ENCODE results near the gene PPP2CA. TPM values are rescaled to one million over a fixed set of nuclear protein-coding genes. Genes with fewer than 3 reads are reported as not detected.

Gene PPP2CA
- total and polyA plus RNA-seq, 10 of the 15 experiments (the other 5 are each of a cell fraction or from before 2014, with no cell fraction given) = 18.6 to 385 (median 134) TPM

DNA sequence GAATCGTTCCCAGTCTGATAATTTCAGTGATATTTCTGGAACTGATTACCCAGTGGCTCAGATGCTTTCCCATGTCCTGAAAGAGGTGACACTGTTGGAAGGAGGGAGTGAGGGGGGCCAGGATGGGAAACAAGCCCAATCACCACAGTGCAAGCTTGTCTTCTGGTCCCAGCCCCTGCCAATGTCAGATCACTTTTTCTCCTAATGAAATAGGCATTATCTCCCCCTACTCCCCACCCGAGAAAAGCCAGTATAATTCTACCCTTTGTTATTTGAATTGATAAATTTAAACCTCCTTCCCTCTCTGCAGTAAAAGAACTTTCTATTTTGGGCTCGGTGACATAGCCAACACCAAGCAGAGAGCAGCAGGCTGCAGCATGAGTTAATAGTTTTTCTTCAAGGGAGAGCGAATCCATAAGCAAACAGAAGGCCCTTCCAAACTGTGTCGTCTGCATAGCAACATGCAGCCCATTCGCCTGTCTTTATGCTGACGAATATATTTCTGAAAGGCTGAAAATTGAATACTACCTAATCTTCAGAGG lies 14.6 kb upstream of the PPP2CA start:
- BruUV-seq (replicated peaks) = no TSS peak
- ChIA-PET SMC1A (ENCODE audit: uncharacterized antibody, unreplicated experiment) (no interaction called here), CTCF (interaction anchor here (1.2 kb wide), 1 partner anchor 33 kb away, joined by 3 read pairs; no protein-coding TSS in a partner anchor), RAD21 (ENCODE audit: unreplicated experiment) (no interaction called here), POLR2A (no interaction called here)
- Histone ChIP-seq H3K27ac (ENCODE audit: control insufficient read depth, insufficient read depth) (no peak overlapping the region), H4K20me1 (ENCODE audit: control insufficient read depth, insufficient read depth) (no peaks in the 10 kb centered on the region), H3K27me3 (replicated peaks in 1 of 2; ENCODE audit: control insufficient read depth in 2 of 2, insufficient read depth in 2 of 2, low read length in 1 of 2) (no peaks in the 10 kb centered on the region), H2AFZ (ENCODE audit: control insufficient read depth, low read depth, low read length) (no peak overlapping the region), H3K9me3 (replicated peaks; ENCODE audit: control insufficient read depth, insufficient read depth, low read length) (no peaks in the 10 kb centered on the region), H3K4me2 (ENCODE audit: control insufficient read depth, insufficient read depth) (no peak overlapping the region), H3K4me1 (ENCODE audit: control insufficient read depth, insufficient read depth, low read length) (no peaks in the 10 kb centered on the region), H3K9ac (ENCODE audit: control insufficient read depth, insufficient read depth, low read length) (no peak overlapping the region), H3K36me3 (ENCODE audit: control insufficient read depth in 2 of 2, insufficient read depth in 2 of 2, low read length in 1 of 2) (no peaks in the 10 kb centered on the region), H3K79me2 (ENCODE audit: control insufficient read depth, insufficient read depth, low read length) (no peaks in the 10 kb centered on the region), H3K4me3 (no peak overlapping the region)
- intact Hi-C loops (cut with micrococcal nuclease; ENCODE audit: unreplicated experiment) = no loop called here
- 11% methylated on average over 7 of the region's 7 CpGs for WGBS (ENCODE audit: insufficient coverage, insufficient replicate concordance, low lambda C conversion rate, missing lambda C conversion rate)
- DNase-seq (ENCODE audit: low read depth, low spot score) = no peak
- ATAC-seq = no peak; the same call in 2 of the 3 replicates
- in situ Hi-C loops (cut with MboI) = no loop called here
- no peak for FAIRE-seq
- TF ChIP-seq RFX5 (IDR thresholded peaks at IDR 0.05; ENCODE audit: low read depth, low read length) = peak; percentile 91
- no peak for TF ChIP-seq CHD1 (IDR thresholded peaks at IDR 0.05; ENCODE audit: low read depth, low read length)
- peak; percentile 13; the same call in 1 of the 2 replicates for TF ChIP-seq NFIC (IDR thresholded peaks at IDR 0.05; ENCODE audit: low read depth, low read length)
- TF ChIP-seq CREM (IDR thresholded peaks at IDR 0.05; ENCODE audit: low read depth) = peak; percentile 61; the same call in 1 of the 2 replicates
- peak; percentile 58 for TF ChIP-seq CREB1 (IDR thresholded peaks at IDR 0.05; ENCODE audit: low read depth)

DNA sequence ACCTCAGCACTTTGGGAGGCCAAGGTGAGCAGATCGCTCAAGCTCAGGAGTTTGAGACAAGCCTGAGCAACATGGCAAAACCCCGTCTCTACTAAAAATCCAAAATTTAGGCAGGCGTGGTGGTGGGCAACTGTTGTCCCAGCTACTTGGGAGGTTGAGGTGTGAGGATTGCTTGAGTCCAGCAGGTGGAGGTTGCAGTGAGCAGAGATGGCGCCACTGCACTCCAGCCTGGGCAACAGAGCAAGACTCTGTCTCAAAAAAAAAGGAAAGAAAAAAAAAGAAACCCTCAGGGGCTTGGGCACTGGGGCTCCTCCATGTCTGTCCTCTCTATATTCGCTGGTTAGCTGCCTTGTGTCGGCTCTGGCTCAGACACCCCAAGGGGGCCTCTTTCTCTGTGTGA lies 10.9 kb upstream of the PPP2CA start:
- in situ Hi-C loops (cut with MboI) = no loop called here
- no TSS peak for BruUV-seq (replicated peaks)
- no peak for TF ChIP-seq IRF4 (IDR thresholded peaks at IDR 0.05; ENCODE audit: low read depth, low read length)
- no peak for TF ChIP-seq BACH1 (IDR thresholded peaks at IDR 0.05; ENCODE audit: borderline replicate concordance)
- no peak for TF ChIP-seq STAT3 (IDR thresholded peaks at IDR 0.05; ENCODE audit: low read depth, low read length)
- no peak for TF ChIP-seq NBN (IDR thresholded peaks at IDR 0.05)
- TF ChIP-seq, protein P1, sequence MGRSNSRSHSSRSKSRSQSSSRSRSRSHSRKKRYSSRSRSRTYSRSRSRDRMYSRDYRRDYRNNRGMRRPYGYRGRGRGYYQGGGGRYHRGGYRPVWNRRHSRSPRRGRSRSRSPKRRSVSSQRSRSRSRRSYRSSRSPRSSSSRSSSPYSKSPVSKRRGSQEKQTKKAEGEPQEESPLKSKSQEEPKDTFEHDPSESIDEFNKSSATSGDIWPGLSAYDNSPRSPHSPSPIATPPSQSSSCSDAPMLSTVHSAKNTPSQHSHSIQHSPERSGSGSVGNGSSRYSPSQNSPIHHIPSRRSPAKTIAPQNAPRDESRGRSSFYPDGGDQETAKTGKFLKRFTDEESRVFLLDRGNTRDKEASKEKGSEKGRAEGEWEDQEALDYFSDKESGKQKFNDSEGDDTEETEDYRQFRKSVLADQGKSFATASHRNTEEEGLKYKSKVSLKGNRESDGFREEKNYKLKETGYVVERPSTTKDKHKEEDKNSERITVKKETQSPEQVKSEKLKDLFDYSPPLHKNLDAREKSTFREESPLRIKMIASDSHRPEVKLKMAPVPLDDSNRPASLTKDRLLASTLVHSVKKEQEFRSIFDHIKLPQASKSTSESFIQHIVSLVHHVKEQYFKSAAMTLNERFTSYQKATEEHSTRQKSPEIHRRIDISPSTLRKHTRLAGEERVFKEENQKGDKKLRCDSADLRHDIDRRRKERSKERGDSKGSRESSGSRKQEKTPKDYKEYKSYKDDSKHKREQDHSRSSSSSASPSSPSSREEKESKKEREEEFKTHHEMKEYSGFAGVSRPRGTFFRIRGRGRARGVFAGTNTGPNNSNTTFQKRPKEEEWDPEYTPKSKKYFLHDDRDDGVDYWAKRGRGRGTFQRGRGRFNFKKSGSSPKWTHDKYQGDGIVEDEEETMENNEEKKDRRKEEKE (IDR thresholded peaks at IDR 0.05) = no peak
- TF ChIP-seq, protein P2, sequence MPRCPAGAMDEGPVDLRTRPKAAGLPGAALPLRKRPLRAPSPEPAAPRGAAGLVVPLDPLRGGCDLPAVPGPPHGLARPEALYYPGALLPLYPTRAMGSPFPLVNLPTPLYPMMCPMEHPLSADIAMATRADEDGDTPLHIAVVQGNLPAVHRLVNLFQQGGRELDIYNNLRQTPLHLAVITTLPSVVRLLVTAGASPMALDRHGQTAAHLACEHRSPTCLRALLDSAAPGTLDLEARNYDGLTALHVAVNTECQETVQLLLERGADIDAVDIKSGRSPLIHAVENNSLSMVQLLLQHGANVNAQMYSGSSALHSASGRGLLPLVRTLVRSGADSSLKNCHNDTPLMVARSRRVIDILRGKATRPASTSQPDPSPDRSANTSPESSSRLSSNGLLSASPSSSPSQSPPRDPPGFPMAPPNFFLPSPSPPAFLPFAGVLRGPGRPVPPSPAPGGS (IDR thresholded peaks at IDR 0.05; ENCODE audit: borderline replicate concordance, insufficient read depth, low read depth, low read length, poor library complexity, severe bottlenecking) = no peak
- TF ChIP-seq SIN3A (IDR thresholded peaks at IDR 0.05; ENCODE audit: low read depth, low read length) = no peak
- no peak for TF ChIP-seq KDM1A (IDR thresholded peaks at IDR 0.05; ENCODE audit: borderline replicate concordance)
- no peak for TF ChIP-seq TARDBP (IDR thresholded peaks at IDR 0.05; ENCODE audit: borderline replicate concordance)
- TF ChIP-seq MTA3 (IDR thresholded peaks at IDR 0.05; ENCODE audit: borderline replicate concordance, low read length) = no peak
- no peak for TF ChIP-seq SREBF1 (IDR thresholded peaks at IDR 0.05; ENCODE audit: low read length)

More for the DNA sequence above, 10.9 kb upstream of the PPP2CA start:
- FAIRE-seq (no peak), ATAC-seq (no peak), DNase-seq (ENCODE audit: low read depth, low spot score) (no peak)
- CTCF ChIA-PET = interaction anchor here (0.8 to 2.2 kb wide), 3 partner anchors 22 to 197 kb away, joined by 3 to 6 read pairs (median 4); no protein-coding TSS in a partner anchor
- POLR2A ChIA-PET = interaction anchor here (0.6 kb wide), 1 partner anchor 32 kb away, joined by 4 read pairs; no protein-coding TSS in a partner anchor
- Histone ChIP-seq H3K79me2 (ENCODE audit: control insufficient read depth, insufficient read depth, low read length) (no peaks in the 10 kb centered on the region), H3K9me3 (replicated peaks; ENCODE audit: control insufficient read depth, insufficient read depth, low read length) (no peaks in the 10 kb centered on the region), H3K9ac (ENCODE audit: control insufficient read depth, insufficient read depth, low read length) (no peak overlapping the region), H4K20me1 (ENCODE audit: control insufficient read depth, insufficient read depth) (no peaks in the 10 kb centered on the region), H3K4me3 (no peak overlapping the region), H2AFZ (ENCODE audit: control insufficient read depth, low read depth, low read length) (no peak overlapping the region), H3K27me3 (replicated peaks in 1 of 2; ENCODE audit: control insufficient read depth in 2 of 2, insufficient read depth in 2 of 2, low read length in 1 of 2) (no peaks in the 10 kb centered on the region), H3K4me2 (ENCODE audit: control insufficient read depth, insufficient read depth) (no peak overlapping the region), H3K27ac (ENCODE audit: control insufficient read depth, insufficient read depth) (no peak overlapping the region), H3K36me3 (ENCODE audit: control insufficient read depth in 2 of 2, insufficient read depth in 2 of 2, low read length in 1 of 2) (no peaks in the 10 kb centered on the region), H3K4me1 (ENCODE audit: control insufficient read depth, insufficient read depth, low read length) (no peaks in the 10 kb centered on the region)
- WGBS (ENCODE audit: insufficient coverage, insufficient replicate concordance, low lambda C conversion rate, missing lambda C conversion rate) = 53% methylated on average over 6 of the region's 6 CpGs
- RAD21 ChIA-PET (ENCODE audit: unreplicated experiment) = no interaction called here
- intact Hi-C loops (cut with micrococcal nuclease; ENCODE audit: unreplicated experiment) = no loop called here
- SMC1A ChIA-PET (ENCODE audit: uncharacterized antibody, unreplicated experiment) = interaction anchor here (0.7 to 1.6 kb wide), 4 partner anchors 9 to 32 kb away, joined by 3 to 5 read pairs (median 4); no protein-coding TSS in a partner anchor

All from GM12878 (cell line).